ENCODE measurements around the gene KCNH1.
"Not testable (repeated sequence)": the region's sequence is repeated elsewhere in the genome, so short reads cannot be mapped to it uniquely, and the experiment has no call there.

Gene KCNH1

GRCh38 chr1:211041838-211042237 lies 92.1 kb downstream of the KCNH1 start:
- H3K27ac ChIP-seq (ENCODE audit: extremely low read depth, low read depth, low read length); H3K4me3 ChIP-seq (ENCODE audit: low read depth, low read length); POLR2A ChIA-PET; H3K4me1 ChIP-seq (ENCODE audit: control insufficient read depth, insufficient read depth, low read length); CTCF ChIA-PET; H3K9me3 ChIP-seq (ENCODE audit: control insufficient read depth, insufficient read depth, low read depth, low read length); H3K36me3 ChIP-seq (ENCODE audit: control insufficient read depth in 2 of 2, insufficient read depth in 1 of 2, low read length in 2 of 2): not testable (repeated sequence)
- TF ChIP-seq ZFHX2 (tag by site-specific recombination; conservative IDR thresholded peaks at IDR 0.05): peak; percentile 93
- peak; percentile 92 for TF ChIP-seq EGR2 (tag by site-specific recombination; IDR thresholded peaks at IDR 0.05; ENCODE audit: low read depth)

DNA sequence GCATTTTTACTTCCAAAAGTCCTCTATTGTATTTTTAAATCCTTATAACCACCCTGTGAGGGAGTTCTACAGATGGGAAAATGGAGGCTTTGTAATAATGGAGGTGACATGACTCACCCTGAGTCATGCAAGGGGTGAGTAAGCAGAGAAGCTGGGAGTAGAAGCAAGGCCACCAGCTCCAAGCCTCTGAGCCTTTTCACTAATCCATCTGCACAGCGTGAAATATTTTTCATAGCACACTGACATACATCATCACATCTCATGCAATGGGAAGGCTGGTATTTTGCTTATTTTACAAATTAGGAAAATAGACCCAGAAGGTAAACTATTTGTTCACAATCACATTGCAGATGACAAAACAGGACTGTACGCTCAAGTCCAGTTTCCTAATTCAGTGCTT lies 96.9 kb downstream of the KCNH1 start:
- Histone ChIP-seq H3K36me3 (ENCODE audit: control insufficient read depth in 2 of 2, insufficient read depth in 1 of 2, low read length in 2 of 2) (no peaks in the 10 kb centered on the region), H3K4me3 (ENCODE audit: low read depth, low read length) (no peak overlapping the region), H3K4me1 (ENCODE audit: control insufficient read depth, insufficient read depth, low read length) (no peaks in the 10 kb centered on the region), H3K9me3 (ENCODE audit: control insufficient read depth, insufficient read depth, low read depth, low read length) (no peaks in the 10 kb centered on the region), H3K27ac (ENCODE audit: extremely low read depth, low read depth, low read length) (no peak overlapping the region)
- ChIA-PET POLR2A (interaction anchor here (0.6 kb wide), 1 partner anchor 162 kb away, joined by 3 read pairs; no protein-coding TSS in a partner anchor), CTCF (interaction anchor here (0.5 kb wide), 1 partner anchor 11 kb away, joined by 3 read pairs; no protein-coding TSS in a partner anchor)
- TF ChIP-seq BCL11A (tag by site-specific recombination; IDR thresholded peaks at IDR 0.05; ENCODE audit: low read depth) (no peak), ZNF629 (tag by site-specific recombination; IDR thresholded peaks at IDR 0.05) (peak; percentile 70), ZFP69B (tag by site-specific recombination; IDR thresholded peaks at IDR 0.05) (no peak), ZNF473 (tag by site-specific recombination; IDR thresholded peaks at IDR 0.05) (no peak), KLF8 (tag by site-specific recombination; IDR thresholded peaks at IDR 0.05) (no peak), ZBTB7A (tag by site-specific recombination; IDR thresholded peaks at IDR 0.05; ENCODE audit: low read depth) (no peak), ZNF701 (tag by site-specific recombination; IDR thresholded peaks at IDR 0.05) (no peak), ZNF600 (tag by site-specific recombination; IDR thresholded peaks at IDR 0.05) (peak; percentile 42; the same call in 1 of the 2 replicates), SP7 (tag by site-specific recombination; IDR thresholded peaks at IDR 0.05) (peak; percentile 74), ZNF184 (tag by site-specific recombination; IDR thresholded peaks at IDR 0.05) (peak; percentile 91; the same call in 1 of the 2 replicates), ZNF830 (tag by site-specific recombination; IDR thresholded peaks at IDR 0.05; ENCODE audit: low read depth) (no peak), ZNF391 (tag by site-specific recombination; IDR thresholded peaks at IDR 0.05; ENCODE audit: borderline replicate concordance, low read depth) (no peak), SCRT2 (tag by site-specific recombination; IDR thresholded peaks at IDR 0.05) (peak; percentile 23; the same call in 1 of the 2 replicates), GLIS1 (tag by site-specific recombination; IDR thresholded peaks at IDR 0.05) (0 out of 2 replicates have a peak, but pooled peaks have one; percentile 22), ZNF433 (tag by site-specific recombination; IDR thresholded peaks at IDR 0.05; ENCODE audit: low read depth) (no peak), ZNF518A (tag by site-specific recombination; conservative IDR thresholded peaks at IDR 0.05; ENCODE audit: low read depth) (peak; percentile 64), ZFP37 (tag by site-specific recombination; IDR thresholded peaks at IDR 0.05) (peak; percentile 59; the same call in 1 of the 2 replicates), ZNF157 (tag by site-specific recombination; IDR thresholded peaks at IDR 0.05) (no peak), ZNF155 (tag by site-specific recombination; IDR thresholded peaks at IDR 0.05) (no peak), ZNF558 (tag by site-specific recombination; IDR thresholded peaks at IDR 0.05) (peak; percentile 63), SP3 (tag by site-specific recombination; IDR thresholded peaks at IDR 0.05) (no peak), ZNF48 (tag by site-specific recombination; IDR thresholded peaks at IDR 0.05) (no peak)
- TF ChIP-seq, protein P1, sequence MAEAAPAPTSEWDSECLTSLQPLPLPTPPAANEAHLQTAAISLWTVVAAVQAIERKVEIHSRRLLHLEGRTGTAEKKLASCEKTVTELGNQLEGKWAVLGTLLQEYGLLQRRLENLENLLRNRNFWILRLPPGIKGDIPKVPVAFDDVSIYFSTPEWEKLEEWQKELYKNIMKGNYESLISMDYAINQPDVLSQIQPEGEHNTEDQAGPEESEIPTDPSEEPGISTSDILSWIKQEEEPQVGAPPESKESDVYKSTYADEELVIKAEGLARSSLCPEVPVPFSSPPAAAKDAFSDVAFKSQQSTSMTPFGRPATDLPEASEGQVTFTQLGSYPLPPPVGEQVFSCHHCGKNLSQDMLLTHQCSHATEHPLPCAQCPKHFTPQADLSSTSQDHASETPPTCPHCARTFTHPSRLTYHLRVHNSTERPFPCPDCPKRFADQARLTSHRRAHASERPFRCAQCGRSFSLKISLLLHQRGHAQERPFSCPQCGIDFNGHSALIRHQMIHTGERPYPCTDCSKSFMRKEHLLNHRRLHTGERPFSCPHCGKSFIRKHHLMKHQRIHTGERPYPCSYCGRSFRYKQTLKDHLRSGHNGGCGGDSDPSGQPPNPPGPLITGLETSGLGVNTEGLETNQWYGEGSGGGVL (tag by site-specific recombination; IDR thresholded peaks at IDR 0.05): 0 out of 2 replicates have a peak, but pooled peaks have one; percentile 16
- TF ChIP-seq, protein P2, sequence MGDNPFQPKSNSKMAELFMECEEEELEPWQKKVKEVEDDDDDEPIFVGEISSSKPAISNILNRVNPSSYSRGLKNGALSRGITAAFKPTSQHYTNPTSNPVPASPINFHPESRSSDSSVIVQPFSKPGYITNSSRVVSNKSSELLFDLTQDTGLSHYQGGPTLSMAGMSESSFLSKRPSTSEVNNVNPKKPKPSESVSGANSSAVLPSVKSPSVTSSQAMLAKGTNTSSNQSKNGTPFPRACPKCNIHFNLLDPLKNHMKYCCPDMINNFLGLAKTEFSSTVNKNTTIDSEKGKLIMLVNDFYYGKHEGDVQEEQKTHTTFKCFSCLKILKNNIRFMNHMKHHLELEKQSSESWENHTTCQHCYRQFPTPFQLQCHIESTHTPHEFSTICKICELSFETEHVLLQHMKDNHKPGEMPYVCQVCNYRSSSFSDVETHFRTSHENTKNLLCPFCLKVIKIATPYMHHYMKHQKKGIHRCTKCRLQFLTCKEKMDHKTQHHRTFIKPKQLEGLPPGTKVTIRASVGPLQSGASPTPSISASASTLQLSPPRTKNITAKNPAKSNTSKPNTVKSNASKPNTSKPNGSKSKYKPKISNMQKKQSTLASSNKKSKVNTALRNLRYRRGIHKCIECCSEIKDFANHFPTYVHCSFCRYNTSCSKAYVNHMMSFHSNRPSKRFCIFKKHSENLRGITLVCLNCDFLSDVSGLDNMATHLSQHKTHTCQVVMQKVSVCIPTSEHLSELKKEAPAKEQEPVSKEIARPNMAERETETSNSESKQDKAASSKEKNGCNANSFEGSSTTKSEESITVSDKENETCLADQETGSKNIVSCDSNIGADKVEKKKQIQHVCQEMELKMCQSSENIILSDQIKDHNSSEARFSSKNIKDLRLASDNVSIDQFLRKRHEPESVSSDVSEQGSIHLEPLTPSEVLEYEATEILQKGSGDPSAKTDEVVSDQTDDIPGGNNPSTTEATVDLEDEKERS (tag by site-specific recombination; IDR thresholded peaks at IDR 0.05): 0 out of 2 replicates have a peak, but pooled peaks have one; percentile 37

All from HEK293 (cell line).